Stimulated activated CD8-positive, alpha-beta memory T cell treated with anti-CD3 and anti-CD28 coated beads, Interleukin-2, amount 100 ng/mL, for 1 hour (primary cell): ENCODE results near the gene RASGRF2.

ENCODE experiments used
- DNase-seq, 2 donors: peaks; one replicate each; pipeline ENCODE4 v3.0.0-alpha.2; 2020; ENCODE audit warnings: low read depth in 2 of 2

The RASGRF2 gene

GRCh38 chr5:80959768-80960442 lies at the start of gene RASGRF2:
Gene RASGRF2 (plus strand): TSS chr5:80960363. CDS start chr5:80960739, 376 bp downstream.
- no peak for DNase-seq

DNA sequence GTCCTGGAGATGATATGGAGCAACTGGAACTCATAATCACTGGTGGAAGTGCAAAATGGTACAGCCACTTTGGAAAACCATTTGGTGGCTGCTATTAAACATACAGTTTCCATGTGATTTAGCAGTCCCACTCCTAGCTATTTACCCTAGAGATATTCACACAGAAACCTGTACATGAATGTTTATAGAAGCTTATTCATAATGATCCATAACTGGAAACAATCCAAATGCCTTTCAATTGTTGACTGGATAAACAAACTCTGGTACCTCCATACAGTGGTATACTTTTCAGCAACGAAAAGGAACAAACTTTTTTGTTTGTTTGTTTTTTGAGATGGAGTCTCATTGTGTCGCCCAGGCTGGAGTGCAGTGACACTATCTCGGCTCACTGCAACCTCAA lies 47.7 kb upstream of the RASGRF2 start:
- DNase-seq = no peak

DNA sequence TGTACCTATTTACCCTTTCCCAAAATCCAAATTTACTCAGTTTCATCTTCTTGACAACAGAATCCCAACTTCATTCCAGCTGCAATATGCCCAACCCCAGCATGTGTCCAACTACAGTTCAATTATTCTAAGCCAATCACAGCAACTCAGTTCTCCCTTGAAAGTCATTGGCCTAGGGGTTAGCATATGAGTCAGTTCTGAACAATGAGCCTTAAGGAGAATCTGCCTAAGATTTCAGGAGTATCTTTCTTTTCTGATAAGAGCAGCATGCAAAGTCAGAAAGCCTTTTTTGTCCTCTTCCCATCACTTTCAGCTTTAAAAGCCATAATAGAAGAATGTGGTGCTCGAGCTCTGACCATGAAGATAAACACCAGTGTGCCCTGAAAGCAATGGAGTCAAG lies 44.4 kb upstream of the RASGRF2 start:
- no peak for DNase-seq

- no peak for DNase-seq
Observed at GRCh38 chr5:80916676-80917075, 43.5 kb upstream of the RASGRF2 start.

DNA sequence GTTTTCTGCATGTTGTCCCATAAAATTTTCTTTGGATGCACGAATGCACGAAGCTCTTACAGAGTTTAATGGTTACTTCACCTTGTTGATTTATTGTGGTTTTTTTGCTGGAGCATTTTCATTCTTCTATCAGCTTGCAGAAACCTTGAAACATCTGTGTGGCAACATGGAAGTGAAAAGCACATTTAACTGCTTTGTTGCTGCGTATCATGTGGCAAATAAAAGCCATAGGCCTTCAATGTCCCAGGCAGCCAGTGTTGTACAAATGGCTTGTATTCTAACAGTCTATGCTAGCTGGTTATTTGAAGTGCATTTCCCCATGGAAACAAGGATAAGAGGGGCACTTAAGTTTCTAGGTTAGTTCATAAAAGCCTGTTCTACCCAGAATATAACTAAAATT lies 42.5 kb upstream of the RASGRF2 start:
- no peak for DNase-seq

DNA sequence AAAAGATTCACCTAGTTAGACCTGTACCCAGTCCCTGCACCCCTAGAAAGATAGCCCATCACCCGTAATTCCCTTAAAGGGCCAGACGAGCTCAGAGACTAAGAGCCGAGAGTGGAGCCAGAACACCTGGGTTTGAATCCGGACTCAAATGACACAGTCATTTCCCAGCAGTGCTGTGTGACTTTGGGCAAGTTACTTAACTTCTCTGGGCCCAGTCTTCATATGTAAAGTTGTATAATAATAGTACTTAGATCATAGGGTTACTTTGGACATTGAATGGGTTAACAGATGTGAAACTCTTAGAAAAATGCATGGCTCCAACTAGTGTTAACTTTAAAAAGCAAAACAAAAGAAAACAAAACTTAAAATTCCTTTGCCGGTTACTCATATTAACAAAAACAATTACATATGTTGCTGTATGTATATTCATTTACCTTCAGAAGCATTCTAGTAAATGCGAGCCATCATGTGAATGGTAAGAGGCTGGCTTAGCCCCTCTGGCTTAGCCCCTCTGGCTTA lies 40.4 kb upstream of the RASGRF2 start:
- no peak for DNase-seq

DNA sequence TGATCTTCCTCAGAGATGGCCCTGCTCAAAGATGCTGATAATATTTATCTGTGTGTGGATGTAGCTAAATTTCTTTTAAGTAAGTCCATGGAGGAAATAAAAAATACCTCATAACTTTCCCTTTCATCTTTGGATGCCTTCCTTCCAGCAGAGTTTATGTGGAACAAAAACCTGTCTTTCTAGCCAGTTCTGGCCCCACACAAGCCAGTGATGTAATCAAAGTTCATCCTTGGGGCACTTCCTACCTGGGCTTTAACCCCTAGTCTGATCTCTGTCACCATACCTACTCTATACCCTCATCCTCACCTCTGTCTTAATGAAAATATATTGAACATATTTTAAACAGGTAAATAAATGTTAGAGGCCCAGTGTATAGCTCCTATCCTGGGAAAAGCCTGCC lies 39.8 kb upstream of the RASGRF2 start:
- no peak for DNase-seq

- no peak for DNase-seq
Observed at GRCh38 chr5:80921026-80921425, 39.1 kb upstream of the RASGRF2 start.

DNA sequence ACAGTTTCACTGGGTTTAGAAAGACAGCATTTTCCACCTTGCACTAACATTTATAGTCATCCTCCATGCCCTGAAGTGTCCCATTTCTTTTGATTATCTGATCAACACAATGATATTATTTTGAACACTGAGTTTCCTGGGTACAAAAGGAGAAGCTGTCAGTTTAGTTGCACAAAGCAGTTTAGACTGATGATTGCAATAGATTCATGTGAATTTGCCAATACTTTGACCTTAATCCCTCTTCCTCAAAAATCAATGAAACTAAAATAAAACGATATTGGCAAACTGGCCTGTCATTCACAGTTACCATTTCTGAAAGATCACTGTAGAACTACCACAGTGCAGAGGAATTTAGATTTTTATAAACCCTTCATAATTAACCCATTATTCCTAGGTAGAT lies 34.2 kb upstream of the RASGRF2 start:
- no peak for DNase-seq

GRCh38 chr5:80926536-80926935 lies 33.6 kb upstream of the RASGRF2 start:
- no peak for DNase-seq

- no peak for DNase-seq
Observed at GRCh38 chr5:80926979-80927656, 33.0 kb upstream of the RASGRF2 start.

DNA sequence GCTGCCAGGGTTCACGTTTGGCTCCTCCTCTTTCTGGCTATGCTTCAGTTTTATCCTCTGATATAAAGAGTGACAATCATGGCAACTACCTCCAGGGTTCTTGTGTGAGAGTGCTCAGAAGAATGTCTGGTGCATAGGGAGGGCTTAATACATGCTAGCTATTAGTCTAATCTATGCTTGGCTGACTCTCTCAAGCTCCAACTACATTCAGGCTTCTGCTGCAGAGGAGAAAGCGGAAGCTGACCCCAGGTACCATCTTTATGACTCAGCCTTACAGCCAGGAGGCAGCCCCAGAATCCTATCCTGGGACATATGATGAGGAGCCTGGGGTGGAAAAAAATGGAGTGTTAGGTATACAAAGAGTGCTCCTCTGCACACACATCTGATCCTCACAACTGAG lies 32.1 kb upstream of the RASGRF2 start:
- no peak for DNase-seq

DNA sequence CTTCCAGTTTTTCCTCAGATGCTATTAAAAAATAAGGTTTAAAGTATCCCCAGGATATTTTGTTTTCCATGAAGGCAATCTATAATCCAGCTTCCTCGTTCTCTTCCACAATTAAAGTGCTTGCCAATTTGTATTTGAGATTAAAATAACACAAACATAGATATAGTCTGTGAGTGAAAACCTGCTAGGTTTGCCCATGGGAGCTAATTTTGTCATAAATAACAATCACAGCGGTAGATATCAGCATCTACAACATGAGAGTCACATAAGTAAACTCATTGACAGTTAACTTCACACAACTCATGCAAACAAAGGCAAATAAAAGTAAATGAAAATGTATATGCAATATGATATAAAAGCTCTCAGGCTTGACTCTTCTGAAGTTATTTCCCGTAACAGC lies 29.2 kb upstream of the RASGRF2 start:
- DNase-seq = no peak

DNA sequence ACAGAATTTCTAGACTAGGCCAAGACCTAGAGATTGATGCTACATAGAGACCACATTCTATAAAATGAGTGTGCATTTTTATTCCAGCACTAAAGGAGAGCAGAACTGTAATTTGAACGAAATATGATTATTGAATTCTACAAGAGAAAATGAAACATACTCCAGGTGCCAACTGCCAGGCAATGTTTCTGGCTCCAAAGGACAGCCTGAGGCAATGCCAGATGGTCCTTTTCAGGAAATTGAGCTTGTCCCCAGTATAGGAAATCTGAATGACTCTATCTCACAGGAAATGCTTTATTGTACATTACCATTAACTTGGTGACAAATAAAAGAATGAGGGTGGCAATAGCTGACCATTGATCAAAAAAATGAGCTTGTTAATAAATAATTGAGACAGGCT lies 28.8 kb upstream of the RASGRF2 start:
- no peak for DNase-seq

- no peak for DNase-seq
Observed at GRCh38 chr5:80933036-80933435, 27.1 kb upstream of the RASGRF2 start.

DNA sequence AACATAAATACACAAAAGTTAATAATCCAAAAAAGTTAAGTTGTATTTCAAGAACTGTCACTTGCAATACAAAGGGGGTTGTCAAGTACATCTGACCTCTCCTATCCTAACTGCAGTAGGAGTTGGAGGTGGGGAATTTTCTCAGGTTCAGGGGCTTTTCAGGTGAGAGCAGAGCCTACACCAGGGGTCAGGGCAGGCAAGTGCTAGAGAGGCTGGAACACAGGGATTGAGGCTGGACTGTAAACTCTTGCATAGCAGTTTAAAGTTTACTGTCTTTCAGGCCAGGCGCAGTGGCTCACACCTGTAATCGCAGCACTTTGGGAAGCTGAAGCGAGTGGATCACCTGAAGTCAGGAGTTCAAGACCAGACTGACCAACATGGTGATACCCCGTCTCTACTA lies 25.4 kb upstream of the RASGRF2 start:
- no peak for DNase-seq

- no peak for DNase-seq
Observed at GRCh38 chr5:80935811-80936385, 24.3 kb upstream of the RASGRF2 start.

DNA sequence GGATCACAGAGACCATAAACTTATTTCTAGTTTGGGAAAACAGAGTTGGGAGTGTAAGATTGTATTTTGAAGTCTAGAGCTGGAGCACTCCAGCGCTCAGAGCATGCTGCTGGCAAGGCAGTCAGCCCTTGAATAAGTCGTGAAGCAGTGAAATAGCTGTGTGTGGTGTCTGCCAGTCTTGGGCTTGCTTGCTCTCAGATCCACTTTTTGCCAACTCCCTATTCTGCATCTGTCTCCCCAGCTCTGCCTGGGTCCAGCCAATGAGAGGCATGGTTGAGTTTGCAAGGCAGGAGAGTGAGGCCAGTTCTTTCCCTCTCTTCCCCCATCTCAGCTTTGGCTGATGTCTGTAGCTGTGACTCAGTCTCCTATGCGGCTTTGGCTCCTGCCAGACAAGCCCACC lies 23.3 kb upstream of the RASGRF2 start:
- no peak for DNase-seq

- DNase-seq = no peak
Observed at GRCh38 chr5:80937584-80938356, 22.4 kb upstream of the RASGRF2 start.

DNA sequence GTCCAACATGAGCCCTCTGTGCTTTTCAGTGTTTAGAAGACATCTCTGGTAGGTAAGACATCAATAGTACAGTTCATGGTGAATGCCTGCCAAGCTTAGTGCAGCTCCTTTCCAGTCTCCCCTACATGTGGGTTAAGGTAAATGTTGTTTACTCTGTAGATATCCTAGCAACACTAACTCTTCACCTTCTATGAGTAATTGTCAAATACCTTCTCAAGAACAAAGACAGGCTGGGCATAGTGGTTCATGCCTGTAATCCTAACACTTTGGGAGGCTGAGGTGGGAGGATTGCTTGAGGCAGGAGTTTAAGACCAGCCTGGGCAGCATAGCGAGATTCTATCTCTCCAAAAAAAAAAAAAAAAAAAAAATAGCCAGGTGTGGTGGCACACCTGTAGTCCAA lies 18.7 kb upstream of the RASGRF2 start:
- DNase-seq = no peak

DNA sequence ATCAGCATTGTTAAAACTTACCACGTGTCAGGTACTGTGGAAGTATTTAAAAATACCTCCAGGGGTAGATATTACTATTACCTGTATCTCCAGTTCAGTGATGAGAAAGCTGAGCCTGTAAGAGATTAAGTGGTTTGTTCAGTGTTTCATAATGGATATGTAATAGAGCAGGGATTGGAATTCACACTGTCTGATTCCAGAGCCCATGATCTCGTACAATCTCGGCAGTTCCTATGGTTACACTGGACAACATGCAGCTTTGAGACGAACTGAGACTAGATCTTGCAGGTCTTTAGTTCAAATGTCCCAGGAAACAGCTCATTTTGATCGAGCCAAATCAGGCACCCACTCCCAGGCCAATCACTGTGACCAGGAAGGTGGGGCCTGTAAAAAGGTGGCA lies 8.8 kb upstream of the RASGRF2 start:
- no peak for DNase-seq

- no peak for DNase-seq
Observed at GRCh38 chr5:80953587-80953986, 6.6 kb upstream of the RASGRF2 start.
